ENCODE measurements around the gene FHAD1.

Gene FHAD1

DNA sequence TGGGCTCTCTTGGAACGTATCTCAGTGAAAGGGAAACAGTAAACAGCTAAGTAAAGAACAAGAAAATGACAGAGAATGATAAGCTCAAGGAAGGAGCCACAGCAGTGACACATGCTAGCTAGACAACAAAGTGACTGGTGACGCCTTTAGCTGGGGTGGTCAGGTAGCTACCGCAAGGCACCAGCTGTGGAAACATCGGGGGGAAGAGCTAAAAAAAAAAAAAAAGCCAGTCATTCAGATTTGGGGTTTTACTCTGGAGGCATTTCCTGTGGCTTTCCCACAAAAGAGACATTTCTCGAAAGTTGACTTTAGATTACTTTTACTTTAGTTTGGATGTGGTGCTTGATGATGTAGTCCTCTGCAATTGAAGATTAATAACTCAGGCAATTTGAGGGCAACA is 2.1 kb downstream of the FHAD1 start:
- peak; percentile 52 to 84 (median 57) for DNase-seq

GRCh38 chr1:15251857-15252835 is 5.1 kb downstream of the FHAD1 start:
- no peak for DNase-seq

DNA sequence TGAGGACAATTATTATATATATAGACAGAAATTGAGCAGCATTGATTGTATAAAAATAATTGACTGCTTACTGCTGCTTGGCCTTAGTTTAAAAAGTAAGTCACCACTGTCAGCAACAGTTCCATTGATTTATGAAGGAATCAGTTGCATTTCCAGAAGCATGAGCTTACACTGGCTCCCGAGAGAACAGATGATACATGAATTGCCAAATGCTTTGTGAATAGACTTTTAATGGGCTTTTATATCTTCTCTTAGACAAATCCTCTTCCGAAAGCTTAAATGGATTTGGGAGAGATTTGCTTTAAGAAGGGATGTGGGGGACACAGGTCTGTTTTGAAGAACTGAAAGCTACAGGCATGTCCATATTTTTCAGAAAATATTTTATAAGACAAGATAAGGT is 7.5 kb downstream of the FHAD1 start:
- DNase-seq, result no peak

DNA sequence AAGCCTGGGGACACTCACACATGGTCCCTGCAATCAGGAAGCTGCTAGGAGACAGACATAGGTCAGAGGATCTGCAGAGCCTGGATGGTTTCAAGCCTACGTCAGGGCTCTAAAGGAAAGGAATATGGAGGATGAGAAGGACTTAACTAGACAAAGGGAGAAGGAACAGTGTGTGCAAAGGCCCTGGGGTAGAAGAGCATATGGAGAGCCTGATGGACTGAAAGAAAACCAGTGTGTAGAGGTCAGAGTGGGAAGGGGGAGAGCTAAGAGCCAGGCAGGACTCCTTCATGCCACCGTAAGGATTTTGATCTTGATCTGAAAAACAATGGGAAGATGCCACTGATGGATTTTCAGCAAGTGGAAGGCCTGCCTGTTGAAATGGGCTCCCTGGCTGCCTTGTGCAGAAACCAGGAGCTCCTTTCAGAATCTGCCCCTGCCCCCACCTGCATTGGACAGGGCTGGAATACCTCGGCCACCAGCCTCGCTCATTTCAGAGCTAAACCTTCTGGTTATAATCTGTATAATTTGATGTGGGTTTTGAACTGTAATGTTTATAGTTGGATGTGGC is 8.6 kb downstream of the FHAD1 start:
- no peak for DNase-seq

GRCh38 chr1:15256584-15256983 is 9.6 kb downstream of the FHAD1 start:
- no peak for DNase-seq

- no peak for DNase-seq
Observed at GRCh38 chr1:15257309-15257708, 10.3 kb downstream of the FHAD1 start.

- DNase-seq, result peak; percentile 60 to 72 (median 66)
Observed at GRCh38 chr1:15258833-15259621, 12.0 kb downstream of the FHAD1 start.

DNA sequence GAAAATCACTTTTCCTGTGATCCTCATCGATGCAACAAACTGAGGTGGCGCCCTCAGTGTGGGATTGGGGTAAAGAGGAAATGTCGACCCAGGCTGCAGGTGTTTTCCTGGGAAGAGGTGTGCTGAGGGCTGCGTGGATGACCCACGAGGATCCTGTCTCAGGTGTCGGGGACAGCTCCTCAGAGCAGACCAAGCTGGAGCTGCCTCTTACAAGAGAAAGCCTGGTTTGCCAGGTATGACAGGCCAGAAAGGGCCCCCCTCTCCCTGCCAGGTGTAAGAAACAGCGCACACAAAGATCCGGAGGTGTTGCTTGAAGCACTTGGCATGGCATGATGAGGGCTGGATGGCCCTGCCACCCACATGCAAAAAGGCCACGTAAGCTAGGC is 12.6 kb downstream of the FHAD1 start:
- no peak for DNase-seq

- peak; percentile 43 to 56 (median 56) for DNase-seq
Observed at GRCh38 chr1:15260418-15261154, 13.6 kb downstream of the FHAD1 start.

DNA sequence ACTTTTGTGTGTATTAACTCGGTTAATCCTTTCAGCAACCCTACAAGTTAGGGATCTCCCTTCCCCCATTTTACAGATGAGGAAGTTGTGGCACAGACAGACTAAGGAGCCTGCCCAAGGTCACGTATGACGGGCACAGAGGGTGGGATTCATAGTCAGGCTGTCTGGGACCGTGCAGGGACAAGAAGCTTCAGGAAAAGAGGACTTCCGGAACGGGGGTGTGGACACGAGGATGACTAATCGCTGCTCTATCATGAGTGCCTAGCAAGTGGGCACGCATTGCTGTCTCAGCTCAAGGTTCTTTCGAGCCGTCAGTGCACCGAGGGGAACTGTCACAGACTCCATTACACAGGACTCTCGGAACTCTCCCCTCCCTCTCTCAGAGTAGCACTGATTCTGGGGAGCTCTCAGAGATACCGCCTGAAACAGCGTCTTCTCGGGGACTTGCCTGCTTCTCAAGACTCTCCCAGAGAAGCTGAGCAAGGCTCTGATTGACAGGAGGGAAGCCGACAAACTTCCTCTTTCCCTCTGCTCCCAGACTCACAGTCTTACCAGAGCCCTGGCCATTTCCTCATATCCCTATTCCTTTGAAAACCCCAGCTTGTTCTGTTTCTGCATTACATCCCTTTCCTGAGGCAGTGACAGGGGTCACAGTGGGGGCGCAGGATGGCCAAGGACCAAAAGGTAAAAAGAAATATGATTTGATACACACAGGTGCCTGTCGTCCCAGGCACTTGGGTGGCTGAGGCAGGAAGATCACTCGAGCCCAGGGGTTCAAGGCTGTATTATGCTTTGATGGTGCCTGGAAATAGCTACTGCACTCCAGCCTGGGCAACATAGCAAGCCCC is 14.4 kb downstream of the FHAD1 start:
- peak; percentile 93 to 98 (median 96) for DNase-seq

DNA sequence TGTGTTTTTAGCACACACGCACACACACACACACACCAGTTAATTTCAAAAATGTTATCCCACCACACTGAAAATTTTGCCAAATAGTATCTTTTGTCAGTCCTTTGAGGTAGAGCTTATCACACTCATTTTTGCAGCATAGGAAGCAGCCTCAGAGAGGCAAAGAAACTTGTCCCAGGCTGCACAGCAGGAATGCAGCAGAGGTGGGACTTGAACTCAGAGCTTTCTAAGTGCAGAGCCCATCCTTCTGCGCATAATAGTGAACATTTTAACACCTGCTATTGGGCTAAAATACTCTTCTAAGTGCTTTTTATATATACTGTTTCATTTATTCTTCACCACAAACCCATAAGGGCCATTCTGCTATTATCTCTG is 15.0 kb downstream of the FHAD1 start:
- no peak for DNase-seq

DNA sequence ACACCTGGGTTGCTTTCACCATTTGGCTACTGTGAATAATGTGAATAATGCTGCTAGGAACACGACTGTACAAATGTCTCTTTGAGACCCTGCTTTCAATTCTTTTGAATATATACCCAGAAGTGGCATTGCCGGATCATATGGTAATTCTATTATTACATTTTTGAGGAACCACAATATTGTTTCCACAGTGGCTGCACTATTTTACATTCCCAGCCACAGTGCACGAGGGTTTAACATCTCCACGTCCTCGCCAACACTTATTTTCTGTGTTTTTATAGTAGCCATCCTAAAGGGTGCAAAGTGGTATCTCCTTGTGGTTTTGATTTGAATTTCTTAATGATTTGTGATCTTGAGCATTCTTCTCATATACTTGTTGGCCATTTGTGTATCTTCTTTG is 15.7 kb downstream of the FHAD1 start:
- DNase-seq, result no peak

DNA sequence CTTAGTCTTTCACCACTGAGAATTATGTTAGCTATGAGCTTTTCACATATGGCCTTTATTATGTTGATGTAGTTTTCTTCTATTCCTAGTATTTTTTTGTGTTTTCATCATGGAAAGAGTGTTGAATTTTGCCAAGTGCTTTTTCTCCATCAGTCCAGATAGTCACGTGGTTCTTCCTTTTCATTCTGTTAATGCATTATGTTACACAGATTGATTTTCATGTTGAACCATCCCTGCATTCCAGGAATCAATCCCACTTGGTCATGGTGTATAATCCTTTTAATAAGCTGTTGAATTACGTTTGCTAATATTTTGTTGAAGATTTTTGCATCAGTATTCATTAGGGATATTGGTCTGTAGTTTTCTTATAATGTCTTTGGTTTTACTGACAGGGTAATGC is 17.7 kb downstream of the FHAD1 start:
- DNase-seq, result no peak

GRCh38 chr1:15271196-15271595 is 24.2 kb downstream of the FHAD1 start:
- DNase-seq, result no peak

DNA sequence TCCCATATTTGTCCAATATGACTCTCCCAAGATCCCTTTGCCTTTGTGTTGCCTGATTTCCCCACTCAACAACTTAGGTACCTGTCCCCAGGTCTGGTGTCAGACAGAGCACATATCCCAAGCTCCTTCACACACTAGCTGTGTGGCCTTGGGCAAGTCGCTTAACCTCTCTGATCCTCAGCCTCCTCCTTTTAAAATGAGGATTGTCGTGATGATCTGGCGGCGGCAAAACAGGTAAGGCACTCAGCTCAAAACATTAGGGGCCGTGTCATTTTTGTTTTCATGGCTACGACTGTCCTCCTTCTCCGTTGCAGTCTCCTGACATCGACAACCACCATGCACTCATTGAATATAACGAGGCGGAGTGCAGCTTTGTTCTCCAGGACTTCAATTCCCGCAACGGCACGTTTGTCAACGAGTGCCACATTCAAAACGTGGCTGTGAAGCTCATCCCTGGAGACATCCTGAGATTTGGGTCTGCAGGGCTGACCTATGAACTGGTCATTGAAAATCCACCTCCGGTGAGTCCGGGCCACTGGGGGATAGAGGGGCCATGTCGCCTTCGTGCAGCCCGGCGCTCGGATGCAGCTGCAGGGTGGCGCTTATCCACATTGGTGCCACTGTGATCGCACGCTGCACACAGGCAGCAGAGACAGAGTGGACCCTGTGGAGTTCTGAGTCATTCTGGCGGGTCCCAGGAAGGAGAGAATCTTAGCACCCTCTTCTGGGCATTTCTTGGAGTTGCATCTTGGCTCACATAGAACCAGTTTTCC is 25.2 kb downstream of the FHAD1 start:
- peak; percentile 89 to 93 (median 90) for DNase-seq

- no peak for DNase-seq
Observed at GRCh38 chr1:15272782-15273127, 25.7 kb downstream of the FHAD1 start.

- DNase-seq, result no peak
Observed at GRCh38 chr1:15273274-15273673, 26.3 kb downstream of the FHAD1 start.

GRCh38 chr1:15275921-15276683 is 29.1 kb downstream of the FHAD1 start:
- peak; percentile 90 to 94 (median 93) for DNase-seq

DNA sequence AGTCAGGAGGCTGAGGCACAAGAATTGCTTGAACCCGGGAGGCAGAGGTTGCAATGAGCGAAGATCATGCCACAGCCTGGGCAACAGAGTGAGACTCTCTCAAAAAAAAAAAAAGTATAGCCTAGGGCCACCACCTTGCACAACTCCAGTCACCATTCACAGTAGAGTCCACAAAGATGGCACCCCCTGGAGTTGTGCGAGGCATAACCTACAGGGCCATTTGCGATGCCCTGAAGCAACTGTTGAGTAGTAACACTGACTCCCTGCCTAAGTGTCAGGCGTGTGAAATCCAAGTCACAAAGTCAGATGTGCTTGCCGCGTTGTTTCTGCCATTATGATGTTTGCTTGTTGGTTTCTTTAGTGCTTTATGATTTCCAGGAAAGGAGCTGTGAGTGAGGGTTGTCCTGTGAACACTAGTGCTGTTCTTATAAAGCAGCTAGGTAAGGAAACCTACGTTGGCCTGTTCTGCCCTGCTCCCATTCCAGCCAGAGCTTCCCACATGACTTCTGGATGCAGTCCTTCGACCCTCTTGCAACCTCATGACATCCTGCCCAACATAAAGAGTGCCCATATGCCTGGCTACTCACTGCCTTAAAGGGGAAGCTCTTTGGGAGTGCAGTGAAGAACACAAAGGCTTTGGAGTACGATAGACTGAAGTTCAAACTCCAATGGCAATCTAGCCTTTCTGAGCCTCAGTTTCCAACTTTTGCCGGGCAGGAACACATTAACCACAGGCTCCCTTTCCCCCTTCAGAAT is 29.8 kb downstream of the FHAD1 start:
- DNase-seq, result peak in 1 of 3 donors; percentile 29

DNA sequence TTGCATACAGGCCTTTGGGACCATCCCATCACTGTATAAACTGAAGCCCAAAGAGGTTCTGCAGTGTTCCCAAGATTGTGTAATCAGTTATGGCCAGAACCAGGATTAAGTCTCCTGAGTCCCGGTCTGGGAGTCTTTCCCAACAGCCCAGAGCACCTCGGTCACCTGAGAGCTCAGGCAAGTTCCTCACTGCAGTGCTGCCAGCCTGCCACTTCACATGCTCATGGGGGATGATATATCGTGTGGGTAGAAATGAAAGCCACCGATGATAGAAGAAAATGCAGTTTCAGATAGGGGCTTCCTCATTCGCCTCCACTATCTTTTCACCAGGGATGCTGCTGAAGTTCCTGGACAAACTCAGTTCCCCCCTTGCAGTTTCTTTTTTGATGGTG is 30.4 kb downstream of the FHAD1 start:
- DNase-seq, result peak; percentile 26 to 64 (median 50)
